Choroid plexus epithelial cell (primary cell): ENCODE measurements around the gene CYGB.

Experiments
- DNase-seq: peaks from one replicate; pipeline ENCODE4 v3.0.0-alpha.2; 2010; ENCODE audit warnings: low read depth
- H3K4me3 ChIP-seq: 2 replicates; pipeline ENCODE4 v1.5.1; 2011; ENCODE audit warnings: low read depth, mild to moderate bottlenecking, control low read depth, low read length, moderate library complexity
- CTCF ChIP-seq: conservative IDR thresholded peaks from 2 replicates; pipeline ENCODE4 v1.5.1; 2011; ENCODE audit warnings: low read depth, mild to moderate bottlenecking, control low read depth, inconsistent platforms, low read length, moderate library complexity

CYGB gene

GRCh38 chr17:76537578-76538280 lies at the start of gene CYGB:
CYGB (minus strand) TSS chr17:76537709; CDS start chr17:76537542, 167 bp downstream.
- TF ChIP-seq CTCF: no peak
- DNase-seq: peak; percentile 61
- peak within 1 kb of the TSS; percentile 62 for H3K4me3 ChIP-seq

- no peak for DNase-seq
- no peak overlapping the region for H3K4me3 ChIP-seq
- TF ChIP-seq CTCF: no peak
Measured at GRCh38 chr17:76586741-76587487, 49.4 kb upstream of the CYGB start.

- no peak for TF ChIP-seq CTCF
- peak within 1 kb of the TSS; percentile 47 for H3K4me3 ChIP-seq
- no peak for DNase-seq
Measured at GRCh38 chr17:76585649-76586593, 48.4 kb upstream of the CYGB start, which contains the start of gene ST6GALNAC2. ST6GALNAC2 (minus strand) TSS chr17:76585860; CDS start chr17:76585808, 52 bp downstream.

GRCh38 chr17:76585033-76585648 lies 47.6 kb upstream of the CYGB start:
- TF ChIP-seq CTCF: no peak
- H3K4me3 ChIP-seq: peak overlapping the region; percentile 47
- DNase-seq: no peak

GRCh38 chr17:76584427-76585032 lies 47.0 kb upstream of the CYGB start:
- no peak for DNase-seq
- TF ChIP-seq CTCF: no peak
- H3K4me3 ChIP-seq: peak overlapping the region; percentile 47

- H3K4me3 ChIP-seq: no peak overlapping the region
- DNase-seq: no peak
- no peak for TF ChIP-seq CTCF
Measured at GRCh38 chr17:76582660-76583059, 45.2 kb upstream of the CYGB start.
